D721Med (cell line): Measurements from ENCODE around the gene OLIG1.

Experiments used
- DNase-seq: peaks from one replicate; pipeline ENCODE4 v3.0.0; 2011; ENCODE audit warnings: low spot score; ENCODE audit not compliant: insufficient read length
- FAIRE-seq: peaks from 2 replicates; lab custom pipeline; 2011; peaks lifted over from hg19 to GRCh38; lab: Jason Lieb, UNC
- TF ChIP-seq, protein P1 (sequence below): IDR thresholded peaks from 2 replicates; pipeline ENCODE4 v1.5.1; 2012; ENCODE audit warnings: mild to moderate bottlenecking, control low read depth; ENCODE audit not compliant: insufficient read depth; ENCODE audit errors: missing control alignments

The OLIG1 gene

DNA sequence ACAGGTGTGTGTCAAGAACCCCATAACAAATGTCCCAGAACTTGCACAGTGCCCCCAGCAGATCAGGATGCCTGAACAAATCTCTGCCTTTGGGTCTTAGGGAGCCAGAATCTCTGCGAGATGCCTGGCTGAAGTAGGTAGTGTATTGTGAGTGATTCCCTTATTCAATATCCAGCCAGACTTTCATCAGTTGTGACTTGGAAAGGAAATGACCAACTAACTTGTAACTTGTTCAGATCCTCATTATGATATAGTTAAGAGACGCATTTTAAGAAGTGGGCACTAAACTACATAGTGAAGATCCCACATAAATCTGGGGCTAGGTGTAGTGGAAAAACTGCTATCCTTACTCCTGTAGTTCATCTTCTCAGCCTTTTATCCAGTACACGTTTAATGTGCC, 32.4 kb upstream of the OLIG1 start:
- no peak for FAIRE-seq
- TF ChIP-seq, protein P1, sequence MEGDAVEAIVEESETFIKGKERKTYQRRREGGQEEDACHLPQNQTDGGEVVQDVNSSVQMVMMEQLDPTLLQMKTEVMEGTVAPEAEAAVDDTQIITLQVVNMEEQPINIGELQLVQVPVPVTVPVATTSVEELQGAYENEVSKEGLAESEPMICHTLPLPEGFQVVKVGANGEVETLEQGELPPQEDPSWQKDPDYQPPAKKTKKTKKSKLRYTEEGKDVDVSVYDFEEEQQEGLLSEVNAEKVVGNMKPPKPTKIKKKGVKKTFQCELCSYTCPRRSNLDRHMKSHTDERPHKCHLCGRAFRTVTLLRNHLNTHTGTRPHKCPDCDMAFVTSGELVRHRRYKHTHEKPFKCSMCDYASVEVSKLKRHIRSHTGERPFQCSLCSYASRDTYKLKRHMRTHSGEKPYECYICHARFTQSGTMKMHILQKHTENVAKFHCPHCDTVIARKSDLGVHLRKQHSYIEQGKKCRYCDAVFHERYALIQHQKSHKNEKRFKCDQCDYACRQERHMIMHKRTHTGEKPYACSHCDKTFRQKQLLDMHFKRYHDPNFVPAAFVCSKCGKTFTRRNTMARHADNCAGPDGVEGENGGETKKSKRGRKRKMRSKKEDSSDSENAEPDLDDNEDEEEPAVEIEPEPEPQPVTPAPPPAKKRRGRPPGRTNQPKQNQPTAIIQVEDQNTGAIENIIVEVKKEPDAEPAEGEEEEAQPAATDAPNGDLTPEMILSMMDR: no peak
- no peak for DNase-seq

DNA sequence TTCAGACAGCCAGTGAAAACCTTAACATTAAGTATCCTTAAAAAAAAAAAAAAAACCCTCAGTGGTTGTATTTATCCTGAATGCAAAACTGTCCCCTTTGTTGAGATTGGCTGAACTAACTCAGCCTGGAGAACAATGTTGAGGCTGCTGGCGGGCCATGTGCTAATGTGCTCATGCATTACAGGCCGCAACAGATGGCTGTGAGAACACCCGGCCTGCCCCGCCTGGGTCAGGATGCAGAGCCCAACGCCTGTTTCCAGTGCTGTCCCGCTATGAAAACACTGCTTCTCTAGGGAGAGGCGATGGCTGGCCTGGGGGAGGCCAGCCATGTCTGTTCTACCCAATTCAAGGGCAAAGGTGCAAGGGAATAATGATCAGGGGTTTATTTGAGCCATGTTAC, 30.4 kb upstream of the OLIG1 start:
- TF ChIP-seq, protein P1: no peak
- no peak for FAIRE-seq
- no peak for DNase-seq

DNA sequence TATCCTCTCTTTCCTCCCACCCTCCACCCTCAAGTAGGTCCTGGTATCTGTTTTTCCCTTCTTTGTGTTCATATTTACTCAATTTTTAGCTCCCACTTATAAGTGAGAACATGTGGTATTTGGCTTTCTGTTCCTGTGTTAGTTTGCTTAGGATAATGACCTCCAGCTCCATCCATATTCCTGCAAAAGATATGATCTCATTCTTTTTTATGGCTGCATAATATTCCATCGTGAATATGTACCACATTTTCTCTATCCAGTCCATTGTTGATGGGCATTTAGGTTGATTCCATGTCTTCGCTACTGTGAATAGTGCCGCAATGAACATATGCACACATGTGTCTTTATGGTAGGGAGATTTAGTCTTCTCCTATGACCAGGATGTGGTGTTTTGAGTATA, 29.7 kb upstream of the OLIG1 start:
- no peak for FAIRE-seq
- no peak for DNase-seq
- TF ChIP-seq, protein P1: no peak

DNA sequence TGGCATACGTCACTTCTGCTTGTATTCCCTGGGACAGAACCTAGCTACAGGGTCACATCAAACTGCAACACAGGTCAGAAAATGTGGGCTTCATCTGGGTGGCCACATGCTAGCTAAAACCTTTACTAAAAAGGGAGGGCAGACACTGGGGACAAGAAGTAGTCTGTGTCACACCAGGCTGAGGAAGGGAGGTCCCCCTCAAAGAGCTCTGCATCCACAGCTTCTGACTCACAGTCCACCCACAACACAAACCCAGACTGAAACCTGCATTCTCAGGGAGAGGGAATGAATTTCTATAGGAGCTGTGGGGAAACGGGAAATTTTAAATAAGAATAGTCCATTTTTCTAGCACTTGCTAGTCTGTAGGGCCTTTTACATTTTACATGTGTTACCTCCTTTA, 28.0 kb upstream of the OLIG1 start:
- TF ChIP-seq, protein P1: no peak
- DNase-seq: no peak
- FAIRE-seq: no peak

DNA sequence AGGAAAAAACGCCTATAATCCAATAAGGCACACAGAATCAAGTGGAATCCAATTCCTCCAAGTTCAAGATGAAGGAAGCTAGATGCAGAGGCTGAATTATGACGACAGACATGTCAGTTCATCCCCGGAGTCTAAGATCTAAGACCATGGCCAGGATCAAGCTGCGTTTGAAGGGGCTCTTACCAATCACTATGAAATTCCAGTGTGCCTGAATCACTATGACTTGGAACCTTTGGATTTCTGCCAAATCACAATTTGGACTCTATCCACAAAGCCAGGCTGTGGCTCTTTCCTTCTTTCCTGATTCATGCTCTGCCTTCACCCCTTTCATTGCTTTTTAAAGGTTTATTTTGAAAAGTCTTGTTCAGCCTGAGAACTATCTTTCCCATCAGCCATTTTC, 27.1 kb upstream of the OLIG1 start:
- no peak for FAIRE-seq

DNA sequence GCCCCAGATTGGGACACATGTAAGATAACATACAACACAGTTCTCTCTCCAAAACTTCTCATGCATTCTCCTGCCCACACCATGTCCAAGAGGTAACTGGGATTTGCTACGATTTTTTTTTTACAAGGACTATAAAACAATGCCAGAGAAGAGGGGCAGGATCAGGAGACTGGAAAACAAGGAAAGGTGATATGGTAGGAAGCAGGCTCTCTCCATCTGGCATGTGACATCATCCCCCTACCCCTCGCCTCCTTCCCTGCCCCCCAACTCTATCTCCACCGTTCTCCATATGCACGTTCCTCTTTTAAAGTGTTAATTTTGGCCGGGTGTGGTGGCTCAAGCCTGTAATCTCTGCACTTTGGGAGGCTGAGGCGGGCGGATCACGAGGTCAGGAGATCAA, 23.5 kb upstream of the OLIG1 start:
- FAIRE-seq: no peak
- no peak for DNase-seq
- TF ChIP-seq, protein P1: no peak

More for the DNA sequence above, 27.1 kb upstream of the OLIG1 start:
- TF ChIP-seq, protein P1: no peak
- no peak for DNase-seq

DNA sequence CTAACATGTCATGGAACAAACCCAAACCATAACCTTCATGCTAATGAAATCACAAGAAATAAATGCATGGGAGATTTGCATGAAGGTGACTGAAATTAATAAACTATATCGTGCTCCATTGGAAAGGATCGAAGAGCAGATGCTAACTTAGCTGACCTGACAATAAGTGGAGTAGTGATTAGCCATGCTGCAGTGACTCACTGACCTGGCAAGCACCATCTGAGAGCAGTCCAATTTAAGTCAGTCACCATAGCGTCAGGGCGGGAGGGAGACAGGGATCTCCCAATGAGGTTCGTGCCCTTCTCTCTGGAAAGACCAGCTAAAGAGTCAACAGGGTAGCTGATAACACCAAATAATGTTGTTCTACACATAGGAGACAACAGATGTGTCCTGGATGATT, 22.7 kb upstream of the OLIG1 start:
- FAIRE-seq: no peak
- TF ChIP-seq, protein P1: no peak
- DNase-seq: no peak
